GM12873 (cell line): ENCODE measurements around the gene CACHD1.

ENCODE experiments used
- CTCF ChIP-seq: IDR thresholded peaks from 2 replicates; pipeline ENCODE4 v1.5.1; 2012; ENCODE audit warnings: low read depth, mild to moderate bottlenecking, moderate library complexity, low read length, control low read depth; ENCODE audit not compliant: insufficient read depth; ENCODE audit errors: missing control alignments

The CACHD1 gene

GRCh38 chr1:64599242-64599641 lies 129.3 kb downstream of the CACHD1 start:
- no peak for TF ChIP-seq CTCF

- TF ChIP-seq CTCF: no peak
Observed at GRCh38 chr1:64601207-64601606, 131.3 kb downstream of the CACHD1 start.

- TF ChIP-seq CTCF: no peak
Observed at GRCh38 chr1:64608005-64608650, 138.2 kb downstream of the CACHD1 start.

GRCh38 chr1:64608651-64609048 lies 138.7 kb downstream of the CACHD1 start:
- TF ChIP-seq CTCF: no peak

GRCh38 chr1:64616039-64616438 lies 146.1 kb downstream of the CACHD1 start:
- no peak for TF ChIP-seq CTCF

- TF ChIP-seq CTCF: no peak
Observed at GRCh38 chr1:64623750-64624191, 153.8 kb downstream of the CACHD1 start.

GRCh38 chr1:64624218-64624713 lies 154.3 kb downstream of the CACHD1 start:
- no peak for TF ChIP-seq CTCF

- no peak for TF ChIP-seq CTCF
Observed at GRCh38 chr1:64624808-64625207, 154.9 kb downstream of the CACHD1 start.
